BJ (cell line): Measurements from ENCODE around the gene VWA5B1. TPM values are rescaled to one million over a fixed set of nuclear protein-coding genes. Genes with fewer than 3 reads are reported as not detected.

ENCODE experiments used
- CTCF ChIA-PET: fragments of 350-600 bp; formaldehyde crosslinking; extraction: SDS; loops from one replicate; lab custom pipeline; 2021; ENCODE audit warnings: antibody characterized with exemption, inconsistent platforms; lab: Yijun Ruan, JAX
- POLR2A ChIA-PET: fragments of 300-600 bp; sonication (Branson Sonifier 250); formaldehyde crosslinking; extraction: SDS; loops from one replicate; lab custom pipeline; 2021; ENCODE audit warnings: antibody characterized with exemption; lab: Charles Lee
- DNase-seq: peaks from one replicate; pipeline ENCODE4 v3.0.0-alpha.2; 2011; ENCODE audit warnings: low read depth
- H3K27me3 ChIP-seq: 2 replicates; pipeline ENCODE4 v1.6.0; 2011; ENCODE audit warnings: low read length; ENCODE audit not compliant: control insufficient read depth, insufficient read depth
- H3K36me3 ChIP-seq: 2 replicates; pipeline ENCODE4 v1.5.1; 2011; ENCODE audit warnings: low read length; ENCODE audit not compliant: control insufficient read depth, insufficient read depth
- H3K4me3 ChIP-seq: 2 replicates; pipeline ENCODE4 v1.5.1; 2011; ENCODE audit warnings: low read depth, mild to moderate bottlenecking, control low read depth, low read length
- polyA plus RNA-seq: library from polyadenylated mRNA; depleted of rRNA; stranded (reverse); fragments of >200 nt; gene quantifications from 2 replicates; pipeline ENCODE4 v1.2.3, GENCODE V29; 2011
- TF ChIP-seq, protein P1 (sequence below): IDR thresholded peaks from 2 replicates; pipeline ENCODE4 v1.5.1; 2011; ENCODE audit warnings: low read depth, mild to moderate bottlenecking, control low read depth, inconsistent platforms, low read length, moderate library complexity; ENCODE audit not compliant: insufficient read depth

Gene VWA5B1
- polyA plus RNA-seq, 1 experiment = not detected

DNA sequence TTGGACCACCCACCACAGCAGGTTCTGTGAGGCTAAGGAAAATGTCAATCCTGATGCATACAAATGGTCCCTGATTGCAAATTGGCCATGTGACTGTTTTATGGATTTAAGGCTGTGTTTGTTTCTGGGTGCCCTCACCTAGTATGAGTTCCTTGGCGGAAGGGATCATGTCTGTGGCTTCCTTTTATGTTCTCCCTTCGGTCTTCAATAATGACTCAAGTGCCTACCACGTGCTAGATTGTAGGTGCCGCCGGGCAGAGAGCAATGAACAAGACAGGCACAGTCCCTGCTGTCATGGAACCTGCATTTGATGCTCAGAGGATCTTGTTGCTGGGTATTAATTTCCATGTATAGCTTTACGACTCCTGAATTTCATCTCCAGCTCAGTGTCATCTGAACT is 9.8 kb upstream of the VWA5B1 start:
- CTCF ChIA-PET = no interaction called here
- TF ChIP-seq, protein P1, sequence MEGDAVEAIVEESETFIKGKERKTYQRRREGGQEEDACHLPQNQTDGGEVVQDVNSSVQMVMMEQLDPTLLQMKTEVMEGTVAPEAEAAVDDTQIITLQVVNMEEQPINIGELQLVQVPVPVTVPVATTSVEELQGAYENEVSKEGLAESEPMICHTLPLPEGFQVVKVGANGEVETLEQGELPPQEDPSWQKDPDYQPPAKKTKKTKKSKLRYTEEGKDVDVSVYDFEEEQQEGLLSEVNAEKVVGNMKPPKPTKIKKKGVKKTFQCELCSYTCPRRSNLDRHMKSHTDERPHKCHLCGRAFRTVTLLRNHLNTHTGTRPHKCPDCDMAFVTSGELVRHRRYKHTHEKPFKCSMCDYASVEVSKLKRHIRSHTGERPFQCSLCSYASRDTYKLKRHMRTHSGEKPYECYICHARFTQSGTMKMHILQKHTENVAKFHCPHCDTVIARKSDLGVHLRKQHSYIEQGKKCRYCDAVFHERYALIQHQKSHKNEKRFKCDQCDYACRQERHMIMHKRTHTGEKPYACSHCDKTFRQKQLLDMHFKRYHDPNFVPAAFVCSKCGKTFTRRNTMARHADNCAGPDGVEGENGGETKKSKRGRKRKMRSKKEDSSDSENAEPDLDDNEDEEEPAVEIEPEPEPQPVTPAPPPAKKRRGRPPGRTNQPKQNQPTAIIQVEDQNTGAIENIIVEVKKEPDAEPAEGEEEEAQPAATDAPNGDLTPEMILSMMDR = no peak
- POLR2A ChIA-PET = no interaction called here
- DNase-seq = no peak
- Histone ChIP-seq H3K36me3 (no peaks in the 10 kb centered on the region), H3K4me3 (no peak overlapping the region), H3K27me3 (peaks cover 5% of the 10 kb centered on the region; the same call in 1 of the 2 replicates)

- no peak overlapping the region for H3K4me3 ChIP-seq
- TF ChIP-seq, protein P1 = no peak
- ChIA-PET CTCF (no interaction called here), POLR2A (no interaction called here)
- DNase-seq = no peak
- 0 out of 2 replicates have a peak, but pooled peaks cover 3% of the 10 kb centered on the region for H3K27me3 ChIP-seq
- no peaks in the 10 kb centered on the region for H3K36me3 ChIP-seq
Measured at GRCh38 chr1:20281801-20282200, 8.9 kb upstream of the VWA5B1 start.

- DNase-seq = no peak
- ChIA-PET CTCF (no interaction called here), POLR2A (no interaction called here)
- Histone ChIP-seq H3K36me3 (no peaks in the 10 kb centered on the region), H3K4me3 (no peak overlapping the region), H3K27me3 (peaks cover 4% of the 10 kb centered on the region)
- TF ChIP-seq, protein P1 = no peak
Measured at GRCh38 chr1:20282533-20282932, 8.1 kb upstream of the VWA5B1 start.

- ChIA-PET POLR2A (no interaction called here), CTCF (no interaction called here)
- H3K27me3 ChIP-seq = peaks cover 4% of the 10 kb centered on the region
- DNase-seq = no peak
- TF ChIP-seq, protein P1 = no peak
- no peaks in the 10 kb centered on the region for H3K36me3 ChIP-seq
- H3K4me3 ChIP-seq = no peak overlapping the region
Measured at GRCh38 chr1:20284046-20284445, 6.6 kb upstream of the VWA5B1 start.

- ChIA-PET CTCF (no interaction called here), POLR2A (no interaction called here)
- TF ChIP-seq, protein P1 = no peak
- no peak for DNase-seq
- no peak overlapping the region for H3K4me3 ChIP-seq
- H3K27me3 ChIP-seq = peaks cover 5% of the 10 kb centered on the region
- no peaks in the 10 kb centered on the region for H3K36me3 ChIP-seq
Measured at GRCh38 chr1:20284625-20285024, 6.0 kb upstream of the VWA5B1 start.
